ENCODE data around the gene FAT4. TPM values are rescaled to one million over a fixed set of nuclear protein-coding genes. Genes with fewer than 3 reads are reported as not detected.

FAT4 gene
- total RNA-seq, 1 experiment from 2014 or later, result 1.0 TPM

- in situ Hi-C loops (cut with HindIII; ENCODE audit: low pct_unique_long_range_greater_than_20kb, low sequenced_read_pairs), result no loop called here
- DNase-seq (ENCODE audit: low read depth, low spot score), result no peak
Measured at GRCh38 chr4:125357675-125358074, 42.9 kb downstream of the FAT4 start.

- in situ Hi-C loops (cut with HindIII; ENCODE audit: low pct_unique_long_range_greater_than_20kb, low sequenced_read_pairs), result no loop called here
- DNase-seq (ENCODE audit: low read depth, low spot score), result no peak
Measured at GRCh38 chr4:125358453-125358852, 43.7 kb downstream of the FAT4 start.

DNA sequence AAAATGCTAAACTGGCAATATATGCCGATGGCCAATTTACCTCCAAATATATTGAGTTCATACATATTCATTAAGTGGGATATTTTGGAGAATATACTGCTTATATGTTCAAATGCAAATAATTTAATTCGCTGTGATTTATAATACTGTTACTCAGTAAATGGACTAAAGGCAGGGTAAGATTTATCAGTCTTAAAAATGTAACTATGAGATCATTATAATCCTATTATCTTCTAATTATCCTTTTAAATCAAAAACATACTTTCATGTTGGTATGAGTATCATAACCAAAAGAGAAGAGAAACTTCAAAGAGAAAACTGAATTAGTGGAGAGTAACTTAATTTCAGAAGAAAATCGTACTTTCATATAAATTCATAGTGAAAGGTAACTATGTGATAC lies 44.6 kb downstream of the FAT4 start:
- in situ Hi-C loops (cut with HindIII; ENCODE audit: low pct_unique_long_range_greater_than_20kb, low sequenced_read_pairs), result no loop called here
- no peak for DNase-seq (ENCODE audit: low read depth, low spot score)

GRCh38 chr4:125359960-125360634 lies 45.3 kb downstream of the FAT4 start:
- DNase-seq (ENCODE audit: low read depth, low spot score), result no peak
- in situ Hi-C loops (cut with HindIII; ENCODE audit: low pct_unique_long_range_greater_than_20kb, low sequenced_read_pairs), result no loop called here

- DNase-seq (ENCODE audit: low read depth, low spot score), result no peak
- in situ Hi-C loops (cut with HindIII; ENCODE audit: low pct_unique_long_range_greater_than_20kb, low sequenced_read_pairs), result no loop called here
Measured at GRCh38 chr4:125360727-125361126, 46.0 kb downstream of the FAT4 start.

Small RNAs within 50 kb of the gene (small RNA-seq; reads per million reads assigned to genes)
- gene RF00019, result 0 reads per million in 2 experiments
